ENCODE results near the gene GON4L. TPM values are rescaled to one million over a fixed set of nuclear protein-coding genes. Genes with fewer than 3 reads are reported as not detected.
A peak's percentile ranks its signal among the peaks of the same experiment; 100 is the strongest.
"Not testable (repeated sequence)": the region's sequence is repeated elsewhere in the genome, so short reads cannot be mapped to it uniquely, and the experiment has no call there.

The GON4L gene
- polyA plus RNA-seq: 10 to 100 TPM; 15.3 to 47.2 (median 22.0) TPM
- long read RNA-seq, donor 1: 0 reads
- long read RNA-seq, donor 2, partial matches to known transcripts: 0 of 1 reads
- long read RNA-seq, donor 2, other reads (novel, unspliced or antisense): 0 of 1 reads
- long read RNA-seq, donor 3, partial matches to known transcripts: 0 of 2 reads
- long read RNA-seq, donor 3, other reads (novel, unspliced or antisense): 0 of 2 reads
- long read RNA-seq, donor 4: 0 reads
- long read RNA-seq, donor 5: 0 reads
- long read RNA-seq, donor 6: 0 reads
- long read RNA-seq, donor 7: 0 reads
- long read RNA-seq, donor 8: 0 reads
- long read RNA-seq, donor 9: 0 reads
- long read RNA-seq, donor 10, partial matches to known transcripts: 0 of 2 reads
- long read RNA-seq, donor 10, other reads (novel, unspliced or antisense): 0 of 2 reads

GRCh38 chr1:155856975-155857930 lies at the start of gene GON4L:
Gene GON4L (minus strand): TSS chr1:155857214. CDS start chr1:155853780, 3,434 bp downstream.
- Histone ChIP-seq H3K27ac (ENCODE audit: low read depth in 1 of 3, low read length in 2 of 3) (peak within 1 kb of the TSS in 2 of 3 donors; percentile 60 to 89), H3K36me3 (ENCODE audit: control insufficient read depth in 3 of 3, insufficient read depth in 2 of 3, low read depth in 1 of 3, low read length in 3 of 3) (peaks cover 3 to 17% (median 7%) of the 10 kb centered on the region in 3 donors), H3K4me3 (ENCODE audit: low read depth in 1 of 3, low read length in 3 of 3) (peak within 1 kb of the TSS; percentile 52 to 86 (median 69)), H3K9me3 (ENCODE audit: control insufficient read depth in 2 of 2, insufficient read depth in 1 of 2, low read depth in 1 of 2, low read length in 1 of 2) (no peaks in the 10 kb centered on the region), H3K27me3 (ENCODE audit: control insufficient read depth in 3 of 3, insufficient read depth in 3 of 3, low read length in 3 of 3) (peaks cover 0 to 6% (median 0%) of the 10 kb centered on the region in 3 donors), H3K4me1 (ENCODE audit: control insufficient read depth in 3 of 3, insufficient read depth in 2 of 3, low read depth in 1 of 3, low read length in 2 of 3) (peaks cover 0 to 10% (median 0%) of the 10 kb centered on the region in 3 donors)
- FAIRE-seq (no peak), DNase-seq (peak; percentile 94 to 96)
- WGBS, 3 donors: 5 to 12% (median 5%) methylated on average over 42 to 46 of the region's 46 CpGs

GRCh38 chr1:155904261-155904660 lies 47.2 kb upstream of the GON4L start:
- FAIRE-seq: no peak
- H3K4me1 ChIP-seq (ENCODE audit: control insufficient read depth in 3 of 3, insufficient read depth in 2 of 3, low read depth in 1 of 3, low read length in 2 of 3): no peaks in the 10 kb centered on the region
- peaks cover 12 to 63% (median 22%) of the 10 kb centered on the region in 3 donors for H3K36me3 ChIP-seq (ENCODE audit: control insufficient read depth in 3 of 3, insufficient read depth in 2 of 3, low read depth in 1 of 3, low read length in 3 of 3)
- no peak overlapping the region for H3K27ac ChIP-seq (ENCODE audit: low read depth in 1 of 3, low read length in 2 of 3)
- DNase-seq: no peak
- H3K27me3 ChIP-seq (ENCODE audit: control insufficient read depth in 3 of 3, insufficient read depth in 3 of 3, low read length in 3 of 3): no peaks in the 10 kb centered on the region
- H3K9me3 ChIP-seq (ENCODE audit: control insufficient read depth in 2 of 2, insufficient read depth in 1 of 2, low read depth in 1 of 2, low read length in 1 of 2): no peaks in the 10 kb centered on the region
- H3K4me3 ChIP-seq (ENCODE audit: low read depth in 1 of 3, low read length in 3 of 3): no peak overlapping the region
- 86 to 87% (median 86%) methylated on average over 12 of the region's 12 CpGs for WGBS, 3 donors

- FAIRE-seq: no peak
- no peak for DNase-seq
These were observed 43.1 kb upstream of the GON4L start for GRCh38 chr1:155900161-155900560.

GRCh38 chr1:155899683-155900082 lies 42.7 kb upstream of the GON4L start:
- H3K36me3 ChIP-seq (ENCODE audit: control insufficient read depth in 3 of 3, insufficient read depth in 2 of 3, low read depth in 1 of 3, low read length in 3 of 3): peaks cover 13 to 37% (median 21%) of the 10 kb centered on the region in 3 donors
- H3K4me1 ChIP-seq (ENCODE audit: control insufficient read depth in 3 of 3, insufficient read depth in 2 of 3, low read depth in 1 of 3, low read length in 2 of 3): no peaks in the 10 kb centered on the region
- no peak overlapping the region for H3K4me3 ChIP-seq (ENCODE audit: low read depth in 1 of 3, low read length in 3 of 3)
- H3K27me3 ChIP-seq (ENCODE audit: control insufficient read depth in 3 of 3, insufficient read depth in 3 of 3, low read length in 3 of 3): no peaks in the 10 kb centered on the region
- no peak for FAIRE-seq
- WGBS, 3 donors: 96 to 98% (median 97%) methylated on average over 2 of the region's 2 CpGs
- DNase-seq: no peak
- H3K9me3 ChIP-seq (ENCODE audit: control insufficient read depth in 2 of 2, insufficient read depth in 1 of 2, low read depth in 1 of 2, low read length in 1 of 2): no peaks in the 10 kb centered on the region
- no peak overlapping the region for H3K27ac ChIP-seq (ENCODE audit: low read depth in 1 of 3, low read length in 2 of 3)

More at GRCh38 chr1:155900161-155900560, 43.1 kb upstream of the GON4L start:
- Histone ChIP-seq H3K27me3 (ENCODE audit: control insufficient read depth in 3 of 3, insufficient read depth in 3 of 3, low read length in 3 of 3) (no peaks in the 10 kb centered on the region), H3K36me3 (ENCODE audit: control insufficient read depth in 3 of 3, insufficient read depth in 2 of 3, low read depth in 1 of 3, low read length in 3 of 3) (peaks cover 13 to 40% (median 21%) of the 10 kb centered on the region in 3 donors), H3K27ac (ENCODE audit: low read depth in 1 of 3, low read length in 2 of 3) (no peak overlapping the region), H3K4me1 (ENCODE audit: control insufficient read depth in 3 of 3, insufficient read depth in 2 of 3, low read depth in 1 of 3, low read length in 2 of 3) (no peaks in the 10 kb centered on the region), H3K9me3 (ENCODE audit: control insufficient read depth in 2 of 2, insufficient read depth in 1 of 2, low read depth in 1 of 2, low read length in 1 of 2) (no peaks in the 10 kb centered on the region), H3K4me3 (ENCODE audit: low read depth in 1 of 3, low read length in 3 of 3) (no peak overlapping the region)
- 90 to 93% (median 90%) methylated on average over 4 of the region's 4 CpGs for WGBS, 3 donors

GRCh38 chr1:155898888-155899287 lies 41.9 kb upstream of the GON4L start:
- H3K9me3 ChIP-seq (ENCODE audit: control insufficient read depth in 2 of 2, insufficient read depth in 1 of 2, low read depth in 1 of 2, low read length in 1 of 2): no peaks in the 10 kb centered on the region
- H3K4me3 ChIP-seq (ENCODE audit: low read depth in 1 of 3, low read length in 3 of 3): no peak overlapping the region
- H3K27ac ChIP-seq (ENCODE audit: low read depth in 1 of 3, low read length in 2 of 3): no peak overlapping the region
- FAIRE-seq: no peak
- H3K27me3 ChIP-seq (ENCODE audit: control insufficient read depth in 3 of 3, insufficient read depth in 3 of 3, low read length in 3 of 3): no peaks in the 10 kb centered on the region
- H3K4me1 ChIP-seq (ENCODE audit: control insufficient read depth in 3 of 3, insufficient read depth in 2 of 3, low read depth in 1 of 3, low read length in 2 of 3): no peaks in the 10 kb centered on the region
- DNase-seq: no peak
- peaks cover 13 to 34% (median 17%) of the 10 kb centered on the region in 3 donors for H3K36me3 ChIP-seq (ENCODE audit: control insufficient read depth in 3 of 3, insufficient read depth in 2 of 3, low read depth in 1 of 3, low read length in 3 of 3)
- WGBS, 3 donors: 81 to 94% (median 87%) methylated on average over 2 of the region's 2 CpGs

- 67 to 96% (median 89%) methylated on average over 1 of the region's 1 CpG for WGBS, 3 donors
- no peaks in the 10 kb centered on the region for H3K27me3 ChIP-seq (ENCODE audit: control insufficient read depth in 3 of 3, insufficient read depth in 3 of 3, low read length in 3 of 3)
- no peak overlapping the region for H3K27ac ChIP-seq (ENCODE audit: low read depth in 1 of 3, low read length in 2 of 3)
- no peaks in the 10 kb centered on the region for H3K9me3 ChIP-seq (ENCODE audit: control insufficient read depth in 2 of 2, insufficient read depth in 1 of 2, low read depth in 1 of 2, low read length in 1 of 2)
- H3K4me3 ChIP-seq (ENCODE audit: low read depth in 1 of 3, low read length in 3 of 3): no peak overlapping the region
- FAIRE-seq: no peak
- no peak for DNase-seq
- peaks cover 0 to 9% (median 3%) of the 10 kb centered on the region in 3 donors for H3K4me1 ChIP-seq (ENCODE audit: control insufficient read depth in 3 of 3, insufficient read depth in 2 of 3, low read depth in 1 of 3, low read length in 2 of 3)
- peaks cover 13 to 30% (median 13%) of the 10 kb centered on the region in 3 donors for H3K36me3 ChIP-seq (ENCODE audit: control insufficient read depth in 3 of 3, insufficient read depth in 2 of 3, low read depth in 1 of 3, low read length in 3 of 3)
These were observed 40.7 kb upstream of the GON4L start for GRCh38 chr1:155897746-155898145.

- H3K27me3 ChIP-seq (ENCODE audit: control insufficient read depth in 3 of 3, insufficient read depth in 3 of 3, low read length in 3 of 3); H3K9me3 ChIP-seq (ENCODE audit: control insufficient read depth in 2 of 2, insufficient read depth in 1 of 2, low read depth in 1 of 2, low read length in 1 of 2); FAIRE-seq; H3K27ac ChIP-seq (ENCODE audit: low read depth in 1 of 3, low read length in 2 of 3); DNase-seq; H3K4me3 ChIP-seq (ENCODE audit: low read depth in 1 of 3, low read length in 3 of 3): not testable (repeated sequence)
- Histone ChIP-seq H3K4me1 (ENCODE audit: control insufficient read depth in 3 of 3, insufficient read depth in 2 of 3, low read depth in 1 of 3, low read length in 2 of 3) (peaks cover 0 to 13% (median 4%) of the 10 kb centered on the region in 3 donors), H3K36me3 (ENCODE audit: control insufficient read depth in 3 of 3, insufficient read depth in 2 of 3, low read depth in 1 of 3, low read length in 3 of 3) (peaks cover 9 to 23% (median 13%) of the 10 kb centered on the region in 3 donors)
- WGBS, 3 donors: 95 to 97% (median 96%) methylated on average over 8 of the region's 8 CpGs
These were observed 39.5 kb upstream of the GON4L start for GRCh38 chr1:155896476-155896875.

- WGBS, 3 donors: 93 to 99% (median 96%) methylated on average over 6 of the region's 6 CpGs
- Histone ChIP-seq H3K4me1 (ENCODE audit: control insufficient read depth in 3 of 3, insufficient read depth in 2 of 3, low read depth in 1 of 3, low read length in 2 of 3) (peaks cover 0 to 13% (median 4%) of the 10 kb centered on the region in 3 donors), H3K36me3 (ENCODE audit: control insufficient read depth in 3 of 3, insufficient read depth in 2 of 3, low read depth in 1 of 3, low read length in 3 of 3) (peaks cover 9 to 14% (median 13%) of the 10 kb centered on the region in 3 donors)
- H3K27me3 ChIP-seq (ENCODE audit: control insufficient read depth in 3 of 3, insufficient read depth in 3 of 3, low read length in 3 of 3); DNase-seq; FAIRE-seq; H3K4me3 ChIP-seq (ENCODE audit: low read depth in 1 of 3, low read length in 3 of 3); H3K9me3 ChIP-seq (ENCODE audit: control insufficient read depth in 2 of 2, insufficient read depth in 1 of 2, low read depth in 1 of 2, low read length in 1 of 2); H3K27ac ChIP-seq (ENCODE audit: low read depth in 1 of 3, low read length in 2 of 3): not testable (repeated sequence)
These were observed 38.6 kb upstream of the GON4L start for GRCh38 chr1:155895617-155896016.
